K562 (cell line): Measurements from ENCODE around the gene RBBP5. TPM values are rescaled to one million over a fixed set of nuclear protein-coding genes. Genes with fewer than 3 reads are reported as not detected.

ENCODE experiments used
- ATAC-seq: fragments of 200-7000 bp; cut with Tn5 transposase; 3 replicates; pipeline ENCODE4 v1.9.1; 2020; ENCODE audit warnings: moderate library complexity
- BruUV-seq: library from RNA; stranded (reverse); fragments of 400-500 nt; replicated peaks from 2 replicates; lab custom pipeline; 2021; lab: Mats Ljungman, UMichigan
- CTCF ChIA-PET: fragments of 300-600 bp; formaldehyde crosslinking; extraction: SDS; loops from one replicate; lab custom pipeline; 2021; ENCODE audit warnings: low intra/inter-chr PET ratio; lab: Yijun Ruan, JAX
- POLR2A ChIA-PET: fragments of 300-600, 350-650 bp; sonication (Branson Sonifier 250); formaldehyde crosslinking; extraction: SDS; loops from one replicate; lab custom pipeline; 2021; ENCODE audit warnings: antibody characterized with exemption, inconsistent platforms; lab: Yijun Ruan, JAX
- DNase-seq, 4 experiments: peaks; one replicate each; pipeline versions ENCODE4 v3.0.0 to v3.0.0-alpha.2; 2011 to 2018; ENCODE audit warnings: low spot score in 3 of 4, mixed read lengths in 3 of 4; ENCODE audit errors: extremely low read depth in 1 of 4
- FAIRE-seq: peaks from 2 replicates; lab custom pipeline; 2011; peaks lifted over from hg19 to GRCh38; lab: Jason Lieb, UNC
- H2AFZ ChIP-seq: 2 replicates; pipeline ENCODE4 v1.6.0; 2011; ENCODE audit warnings: low read depth, low read length, control low read depth, inconsistent platforms
- H3K27ac ChIP-seq: fragments of 200-600 bp; 3 replicates; pipeline ENCODE4 v1.8.0; 2011; ENCODE audit warnings: low read depth, mild to moderate bottlenecking, control low read depth, inconsistent platforms, low read length, moderate library complexity, mixed read lengths; ENCODE audit errors: extremely low read depth
- H3K27me3 ChIP-seq, 2 experiments: fragments of 300-600 bp in 1 of 2; 2 replicates in 1 of 2; 3 replicates in 1 of 2; pipeline versions ENCODE4 v1.6.0 to v1.8.0; 2011; ENCODE audit warnings: inconsistent platforms in 2 of 2, low read length in 2 of 2, mild to moderate bottlenecking in 1 of 2, mixed read lengths in 1 of 2, moderate library complexity in 1 of 2; ENCODE audit not compliant: control insufficient read depth in 2 of 2, insufficient read depth in 2 of 2
- H3K36me3 ChIP-seq: fragments of 300-600 bp; 3 replicates; pipeline ENCODE4 v1.8.0; 2011; ENCODE audit warnings: mild to moderate bottlenecking, low read length, inconsistent platforms; ENCODE audit not compliant: control insufficient read depth, insufficient read depth
- H3K4me1 ChIP-seq, 2 experiments: fragments of 200-600 bp in 1 of 2; replicated peaks in 1 of 2; 2 replicates in 1 of 2; 3 replicates in 1 of 2; pipeline versions ENCODE4 v1.5.1 to v1.8.0; 2011; ENCODE audit warnings: inconsistent platforms in 2 of 2, low read length in 2 of 2, mild to moderate bottlenecking in 1 of 2, mixed read lengths in 1 of 2, moderate library complexity in 1 of 2; ENCODE audit not compliant: control insufficient read depth in 2 of 2, insufficient read depth in 2 of 2
- H3K4me2 ChIP-seq: 2 replicates; pipeline ENCODE4 v1.6.1; 2011; ENCODE audit warnings: low read length, control low read depth, inconsistent platforms, mixed read lengths; ENCODE audit not compliant: insufficient read depth
- H3K4me3 ChIP-seq: fragments of 200-600 bp; sonication (generic), shearing (Covaris generic); 2 replicates; pipeline ENCODE4 v1.5.1; 2016; ENCODE audit warnings: control low read depth, inconsistent platforms
- H3K79me2 ChIP-seq: fragments of 200-600 bp; 3 replicates; pipeline ENCODE4 v1.8.0; 2011; ENCODE audit warnings: low read length, inconsistent platforms; ENCODE audit not compliant: control insufficient read depth, insufficient read depth
- H3K9ac ChIP-seq, 2 experiments: 2 replicates each; pipeline versions ENCODE4 v1.6.0 to v1.6.1; 2011; ENCODE audit warnings: low read depth in 2 of 2, low read length in 2 of 2, control low read depth in 1 of 2, inconsistent platforms in 1 of 2, mild to moderate bottlenecking in 1 of 2, mixed read lengths in 1 of 2; ENCODE audit not compliant: insufficient read depth in 1 of 2
- H3K9me1 ChIP-seq: one replicate; pipeline ENCODE4 v1.6.0; 2011; ENCODE audit warnings: inconsistent platforms, mild to moderate bottlenecking, low read length, moderate library complexity; ENCODE audit not compliant: control insufficient read depth, insufficient read depth
- H3K9me3 ChIP-seq: replicated peaks from 2 replicates; pipeline ENCODE4 v1.5.1; 2011; ENCODE audit warnings: low read depth, low read length, inconsistent platforms; ENCODE audit not compliant: control insufficient read depth, insufficient read depth
- H4K20me1 ChIP-seq: replicated peaks from 2 replicates; pipeline ENCODE4 v1.6.1; 2011; ENCODE audit warnings: low read length, inconsistent platforms, mixed read lengths; ENCODE audit not compliant: control insufficient read depth, insufficient read depth
- CREB5 ChIP-seq: fragments of 250-450 bp; sonication (Bioruptor Pico); IDR thresholded peaks from 2 replicates; pipeline ENCODE4 v1.5.0; 2020; ENCODE audit warnings: mild to moderate bottlenecking
- SMAD2 ChIP-seq: fragments of 150-350 bp; IDR thresholded peaks from 2 replicates; pipeline ENCODE4 v1.6.1; 2014; ENCODE audit warnings: low read depth, mild to moderate bottlenecking, low read length
- SMARCC2 ChIP-seq: fragments of 450-650 bp; IDR thresholded peaks from 2 replicates; pipeline ENCODE4 v1.6.1; 2017; ENCODE audit warnings: antibody characterized with exemption, moderate library complexity, mild to moderate bottlenecking, low read depth
- TFE3 ChIP-seq: fragments of 450-650 bp; formaldehyde crosslinking; IDR thresholded peaks from 2 replicates; pipeline ENCODE4 v1.4.0; 2020; ENCODE audit warnings: mild to moderate bottlenecking, mixed read lengths
- THAP12 ChIP-seq: fragments of 250-450 bp; sonication (Bioruptor Pico); IDR thresholded peaks from 2 replicates; pipeline ENCODE4 v1.9.0; 2021; ENCODE audit warnings: mild to moderate bottlenecking, inconsistent platforms
- YBX1 ChIP-seq: fragments of 450-650 bp; IDR thresholded peaks from 2 replicates; pipeline ENCODE4 v1.7.1; 2016; ENCODE audit warnings: mild to moderate bottlenecking
- ZC3H11A ChIP-seq: IDR thresholded peaks from 2 replicates; pipeline ENCODE4 v1.6.1; 2012; ENCODE audit warnings: low read depth, low read length, improper control_type of control experiment
- WGBS: fragments of 100-300 bp; shearing (Covaris generic); methylation state at CpG from one replicate; pipeline ENCODE4 v1.1.6; 2016; ENCODE audit warnings: low coverage, mixed read lengths; ENCODE audit not compliant: insufficient coverage; ENCODE audit errors: missing lambda C conversion rate; 5-methylcytosine and 5-hydroxymethylcytosine counted together
- in situ Hi-C: fragments of 300-500 bp; cut with MboI; formaldehyde crosslinking; loops from 4 replicates; pipeline ENCODE4 v1.15.0; 2018; ENCODE audit warnings: inconsistent platforms, mixed read lengths
- intact Hi-C: fragments of 100-400 bp; cut with micrococcal nuclease; formaldehyde crosslinking; loops from 2 replicates; pipeline ENCODE4 v1.14.2; 2022
- polyA plus RNA-seq, 8 experiments: library from polyadenylated mRNA; depleted of rRNA in 4 of 8; stranded (reverse) in 5 of 8; unstranded in 3 of 8; fragments of >200 nt; fragmentation: Nextera tagmentation in 2 of 8; fragmentation: Illumina TruSeq in 1 of 8; extraction: Ambion mirVana in 2 of 8; extraction: Trizol in 1 of 8; gene quantifications; 2 replicates each; pipeline versions ENCODE4 v1.2.1 to v1.2.3, GENCODE V29; 2011 to 2014; ENCODE audit warnings: inconsistent platforms in 1 of 8, missing spikeins in 1 of 8
- total RNA-seq, 7 experiments: library from RNA; depleted of rRNA in 6 of 7; stranded (reverse); fragments of >200 nt in 6 of 7; fragmentation: Illumina TruSeq in 2 of 7; extraction: Trizol in 2 of 7; gene quantifications; 2 replicates each; pipeline versions ENCODE4 v1.2.1 to v1.2.3, GENCODE V29; 2011 to 2021; ENCODE audit warnings: low replicate concordance in 1 of 7

Gene RBBP5
- total and polyA plus RNA-seq, 9 of the 15 experiments (the other 6 are each of a cell fraction or from before 2014, with no cell fraction given), result 17.2 to 37.4 (median 28.4) TPM

GRCh38 chr1:205052690-205053089, 69.1 kb downstream of the RBBP5 start:
- DNase-seq (no peak), ATAC-seq (no peak), FAIRE-seq (no peak)
- in situ Hi-C loops (no loop called here), intact Hi-C loops (no loop called here)
- H4K20me1 ChIP-seq, result peaks cover 18% of the 10 kb centered on the region
- no peak overlapping the region for H3K27ac ChIP-seq
- POLR2A ChIA-PET, result interaction anchor here (1.0 to 3.2 kb wide), 3 partner anchors 10 to 645 kb away, joined by 3 to 11 read pairs (median 3); no protein-coding TSS in a partner anchor
- no peak overlapping the region for H3K4me2 ChIP-seq
- CTCF ChIA-PET, result no interaction called here
- no peaks in the 10 kb centered on the region for H3K9me3 ChIP-seq
- no peaks in the 10 kb centered on the region for H3K9me1 ChIP-seq
- no peak overlapping the region for H3K9ac ChIP-seq
- H3K4me1 ChIP-seq, result no peaks in the 10 kb centered on the region
- no TSS peak for BruUV-seq
- H3K4me3 ChIP-seq, result no peak overlapping the region
- H3K79me2 ChIP-seq, result no peaks in the 10 kb centered on the region
- H3K27me3 ChIP-seq, result peaks cover 54 to 94% of the 10 kb centered on the region in 2 experiments
- H2AFZ ChIP-seq, result no peak overlapping the region
- WGBS, result 3% methylated on average over 11 of the region's 11 CpGs
- H3K36me3 ChIP-seq, result no peaks in the 10 kb centered on the region
- TF ChIP-seq ZC3H11A (no peak), YBX1 (no peak), SMARCC2 (no peak)
- TF ChIP-seq, all 486 proteins: peak for 0

GRCh38 chr1:205049479-205049878, 72.3 kb downstream of the RBBP5 start:
- ATAC-seq, result no peak
- no peak for TF ChIP-seq CREB5
- no peak for TF ChIP-seq SMAD2
- no peak for TF ChIP-seq THAP12
- no peak for TF ChIP-seq TFE3 (CRISPR knock-in tag)
- TF ChIP-seq, all 486 proteins: peak for 0
- 0% methylated on average over 6 of the region's 6 CpGs for WGBS
- POLR2A ChIA-PET, result interaction anchor here (0.6 to 1.2 kb wide), 3 partner anchors 11 to 196 kb away, joined by 3 read pairs; partner anchors contain the start of gene RBBP5
- no peak overlapping the region for H3K4me2 ChIP-seq
- H2AFZ ChIP-seq, result no peak overlapping the region
- H3K4me1 ChIP-seq, result no peaks in the 10 kb centered on the region
- H3K9me1 ChIP-seq, result no peaks in the 10 kb centered on the region
- CTCF ChIA-PET, result no interaction called here
- H3K36me3 ChIP-seq, result no peaks in the 10 kb centered on the region
- H3K27me3 ChIP-seq, result peaks cover 46 to 97% of the 10 kb centered on the region in 2 experiments; a peak in 4 of 5 replicates
- H4K20me1 ChIP-seq, result peaks cover 28% of the 10 kb centered on the region
- no peaks in the 10 kb centered on the region for H3K79me2 ChIP-seq
- in situ Hi-C loops (no loop called here), intact Hi-C loops (no loop called here)
- H3K4me3 ChIP-seq, result no peak overlapping the region
- DNase-seq (no peak), FAIRE-seq (no peak)
- no TSS peak for BruUV-seq
- no peak overlapping the region for H3K27ac ChIP-seq
- H3K9me3 ChIP-seq, result no peaks in the 10 kb centered on the region
- no peak overlapping the region for H3K9ac ChIP-seq
